SU-DHL-6 (cell line): ENCODE data around the gene VSIG10L.

ENCODE experiments used
- EZH2phosphoT487 ChIP-seq: fragments of 200-600 bp; sonication (generic), shearing (Covaris generic); conservative IDR thresholded peaks from 2 replicates; pipeline ENCODE4 v1.6.1; 2018; ENCODE audit warnings: mild to moderate bottlenecking, antibody characterized with exemption, low read length, moderate library complexity, mixed read lengths
- TF ChIP-seq, protein P1 (sequence below): fragments of 200-600 bp; sonication (generic); IDR thresholded peaks from one replicate; pipeline ENCODE4 v1.5.1; 2017; ENCODE audit warnings: antibody characterized with exemption, mild to moderate bottlenecking, low read length, moderate library complexity; ENCODE audit not compliant: insufficient read depth, poor library complexity, severe bottlenecking

DNA sequence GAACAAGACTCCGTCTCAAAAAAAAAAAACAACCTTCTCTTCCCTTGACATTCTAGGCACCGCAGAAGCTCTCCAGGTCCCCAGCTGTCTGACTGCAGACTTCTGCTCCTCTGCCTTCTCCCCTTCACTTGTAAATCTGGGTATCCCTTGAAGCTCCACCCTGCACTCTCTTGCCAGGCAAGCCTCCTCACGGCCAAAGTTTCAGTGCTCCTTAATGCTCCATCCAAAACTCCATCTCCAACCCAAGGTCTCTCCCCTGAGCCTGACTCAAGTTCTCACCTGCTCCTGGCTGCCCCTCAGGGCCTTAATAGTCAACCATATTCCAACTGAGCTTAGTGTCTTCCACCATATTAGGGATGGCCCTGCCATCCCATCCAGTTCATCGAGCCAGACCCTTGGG lies 28.3 kb upstream of the VSIG10L start:
- TF ChIP-seq, protein P1, sequence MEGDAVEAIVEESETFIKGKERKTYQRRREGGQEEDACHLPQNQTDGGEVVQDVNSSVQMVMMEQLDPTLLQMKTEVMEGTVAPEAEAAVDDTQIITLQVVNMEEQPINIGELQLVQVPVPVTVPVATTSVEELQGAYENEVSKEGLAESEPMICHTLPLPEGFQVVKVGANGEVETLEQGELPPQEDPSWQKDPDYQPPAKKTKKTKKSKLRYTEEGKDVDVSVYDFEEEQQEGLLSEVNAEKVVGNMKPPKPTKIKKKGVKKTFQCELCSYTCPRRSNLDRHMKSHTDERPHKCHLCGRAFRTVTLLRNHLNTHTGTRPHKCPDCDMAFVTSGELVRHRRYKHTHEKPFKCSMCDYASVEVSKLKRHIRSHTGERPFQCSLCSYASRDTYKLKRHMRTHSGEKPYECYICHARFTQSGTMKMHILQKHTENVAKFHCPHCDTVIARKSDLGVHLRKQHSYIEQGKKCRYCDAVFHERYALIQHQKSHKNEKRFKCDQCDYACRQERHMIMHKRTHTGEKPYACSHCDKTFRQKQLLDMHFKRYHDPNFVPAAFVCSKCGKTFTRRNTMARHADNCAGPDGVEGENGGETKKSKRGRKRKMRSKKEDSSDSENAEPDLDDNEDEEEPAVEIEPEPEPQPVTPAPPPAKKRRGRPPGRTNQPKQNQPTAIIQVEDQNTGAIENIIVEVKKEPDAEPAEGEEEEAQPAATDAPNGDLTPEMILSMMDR: no peak
- no peak for TF ChIP-seq EZH2phosphoT487
